HG02759 (cell line): ENCODE results near the gene CARS2.
"Not testable (repeated sequence)": the region's sequence is repeated elsewhere in the genome, so short reads cannot be mapped to it uniquely, and the experiment has no call there.

Experiments used
- ATAC-seq: cut with Tn5 transposase; IDR thresholded peaks from one replicate; pipeline ENCODE4 v1.9.1; 2021; ENCODE audit warnings: mild to moderate bottlenecking, moderate library complexity; ENCODE audit not compliant: unreplicated experiment

CARS2 gene

GRCh38 chr13:110620596-110620995 is 85.3 kb downstream of the CARS2 start:
- ATAC-seq: no peak

GRCh38 chr13:110618780-110619179 is 87.1 kb downstream of the CARS2 start:
- no peak for ATAC-seq

- no peak for ATAC-seq
Observed at GRCh38 chr13:110618167-110618566, 87.7 kb downstream of the CARS2 start.

DNA sequence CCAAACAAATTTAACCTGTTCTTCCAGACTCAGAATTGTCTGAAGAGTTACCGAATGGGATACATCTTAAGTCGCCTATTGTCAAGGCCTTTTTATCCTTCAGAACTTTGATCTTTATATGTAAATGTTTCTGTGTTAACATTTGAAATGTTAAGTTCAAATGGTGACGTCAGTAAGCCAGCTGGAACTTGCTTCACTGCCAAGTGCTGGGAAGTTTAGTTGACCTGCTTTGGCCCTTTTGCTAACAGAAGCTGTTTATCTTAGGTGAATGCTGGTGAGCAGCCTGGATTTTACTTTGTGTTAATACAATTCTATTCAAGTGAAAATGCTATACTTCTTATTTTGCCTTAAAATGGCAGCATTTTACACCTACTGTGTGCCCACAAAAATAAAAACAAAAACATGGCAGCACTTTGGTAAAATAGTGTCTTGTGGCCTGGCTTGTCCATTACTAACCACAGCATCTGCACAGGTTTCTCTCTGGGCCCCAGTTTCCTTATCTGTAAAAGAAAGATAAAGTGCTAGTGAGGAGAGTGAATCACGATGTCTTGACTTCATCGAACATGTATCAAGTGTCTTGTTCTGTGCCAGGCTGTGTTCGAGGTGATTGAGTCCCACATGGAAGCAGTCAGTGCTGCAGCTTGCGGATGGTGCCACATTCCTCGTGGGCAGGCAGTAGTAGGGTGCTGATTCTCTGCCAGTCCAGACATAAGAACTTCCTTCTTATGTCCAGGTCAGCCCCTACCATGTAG is 88.4 kb downstream of the CARS2 start:
- ATAC-seq: no peak

DNA sequence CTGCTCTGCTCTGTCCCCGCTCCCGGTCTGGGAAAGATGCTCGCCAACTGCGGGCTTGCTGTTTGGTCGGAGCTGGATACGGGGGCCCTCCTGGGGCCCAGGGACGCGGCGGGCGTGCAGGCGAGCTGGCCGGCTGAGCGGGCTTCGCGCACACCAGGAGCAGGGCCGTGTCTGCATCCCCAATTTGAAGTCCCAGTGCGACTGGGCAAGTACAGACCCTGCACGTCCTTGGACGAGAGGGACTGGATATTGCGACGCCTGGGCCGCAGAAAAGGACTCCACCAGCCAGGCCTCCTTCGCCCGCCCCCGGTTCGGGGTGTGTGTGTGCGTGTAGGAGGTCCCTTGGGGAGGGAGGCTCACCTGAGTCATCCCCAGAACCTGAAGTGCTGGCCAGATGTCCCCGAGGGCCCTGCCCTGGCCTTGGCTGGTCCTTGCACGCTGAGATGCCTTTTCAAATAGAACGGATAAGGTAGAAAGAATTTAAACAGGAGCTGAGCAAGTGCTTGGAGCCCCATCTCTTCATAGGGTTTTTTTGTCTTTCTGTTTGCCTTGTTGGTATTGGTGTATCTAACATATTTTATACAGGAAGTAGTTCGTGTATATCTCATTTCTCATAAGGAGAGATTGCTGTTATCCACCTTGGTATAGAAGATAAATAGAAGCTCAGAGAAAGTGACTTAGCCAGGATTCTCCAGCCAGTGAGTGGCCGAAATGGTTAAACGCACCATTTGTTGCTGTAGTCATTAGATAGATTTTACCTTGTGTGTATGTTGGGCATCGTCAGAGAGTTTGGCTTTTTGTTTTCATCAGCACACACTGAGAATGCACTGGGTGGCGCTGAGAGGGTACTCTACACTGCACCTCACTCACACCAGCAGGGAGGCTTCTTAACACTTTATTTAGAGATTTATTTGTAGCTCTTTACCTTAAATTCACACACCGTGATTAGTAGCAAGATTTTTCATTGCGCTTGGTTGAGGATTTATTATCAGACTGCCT is 89.5 kb downstream of the CARS2 start:
- peak; percentile 55 for ATAC-seq

DNA sequence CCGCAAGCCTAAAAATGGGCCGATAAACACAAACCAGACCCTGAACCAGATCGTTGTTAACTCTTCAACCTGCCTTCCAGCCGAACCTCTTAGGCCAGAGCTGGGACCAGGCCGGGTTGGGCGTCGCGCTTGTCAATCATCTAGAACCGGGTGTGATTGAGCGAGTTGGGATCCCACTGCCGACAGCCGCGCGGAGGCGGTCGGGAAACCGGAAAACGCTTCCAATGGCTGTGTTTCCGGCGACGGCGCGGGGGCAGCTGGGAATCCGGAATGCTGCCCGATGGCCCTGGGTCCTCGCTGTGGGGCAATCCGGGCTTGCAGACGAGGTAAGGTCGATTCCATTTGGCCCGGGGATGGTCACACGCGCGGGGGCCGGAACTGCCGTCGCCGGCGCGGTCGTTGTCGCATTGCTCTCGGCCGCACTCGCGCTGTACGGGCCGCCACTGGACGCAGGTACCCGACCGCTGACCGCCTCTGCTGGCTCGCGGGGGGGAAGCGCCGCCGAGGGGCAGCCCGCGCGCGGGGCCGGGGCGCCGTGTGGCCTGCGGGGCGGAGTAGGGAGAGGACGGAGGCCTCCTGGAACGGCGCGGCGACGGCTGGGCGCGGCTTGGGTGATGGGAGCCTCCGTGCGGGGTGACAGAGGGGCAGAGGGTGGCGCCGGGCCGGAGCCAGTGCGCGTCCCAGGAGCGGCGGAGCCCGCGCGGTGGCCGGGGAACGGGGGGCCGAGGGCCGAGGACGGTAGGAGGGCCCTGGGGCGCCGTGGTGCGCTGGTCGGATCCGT is 90.4 kb downstream of the CARS2 start, which contains the start of gene NAXD:
Gene NAXD, plus strand, starts transcription at position 224 of the 781 bp plus-strand sequence. Its CDS starts 57 bp downstream, at position 281.
- peak; percentile 83 for ATAC-seq

DNA sequence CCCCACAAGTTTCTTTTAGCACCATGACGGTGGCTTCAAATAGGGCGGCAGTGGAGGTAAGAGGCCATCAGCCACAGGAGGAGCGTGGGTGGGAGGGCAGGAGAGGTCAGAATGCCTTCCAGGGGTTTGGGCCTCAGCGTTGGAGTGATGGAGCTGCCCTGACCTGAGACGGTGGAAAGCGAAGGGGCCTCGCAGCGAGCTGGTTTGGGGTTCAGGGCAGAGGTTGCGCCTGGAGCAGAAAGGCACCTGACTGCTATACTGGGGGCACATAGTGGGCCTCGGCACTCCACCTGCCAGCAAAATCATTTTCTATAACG is 91.0 kb downstream of the CARS2 start:
- no peak for ATAC-seq

DNA sequence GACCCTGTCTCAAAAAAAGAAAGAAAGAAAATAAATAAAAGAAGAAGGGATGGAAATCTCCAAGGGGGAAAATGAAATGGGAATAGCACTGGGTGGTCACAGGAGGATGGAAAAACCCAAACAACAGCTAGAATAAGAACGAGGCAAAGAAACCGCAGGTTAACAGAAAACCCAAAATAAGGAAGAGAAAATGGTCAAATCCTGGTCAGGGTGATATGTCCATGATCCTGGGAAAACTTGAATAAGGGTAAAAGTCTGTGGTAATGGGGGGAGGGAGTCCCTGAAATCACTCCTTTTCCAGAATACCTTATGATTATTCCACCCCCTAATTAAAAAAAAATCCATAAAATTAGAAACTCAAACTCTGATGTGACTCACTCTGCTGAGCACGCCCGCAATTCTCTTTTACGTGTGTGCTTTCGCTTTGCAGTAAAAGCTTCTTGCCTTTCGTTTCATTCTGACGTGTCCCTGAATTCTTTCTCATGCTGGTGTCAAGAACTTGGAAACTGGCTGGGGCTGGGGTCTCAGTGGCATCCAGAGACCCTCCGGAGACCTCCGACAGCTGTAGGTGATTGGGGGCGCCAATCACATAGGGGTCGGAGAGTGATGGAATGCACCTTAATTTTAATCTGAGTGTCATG is 94.8 kb downstream of the CARS2 start:
- no peak for ATAC-seq

DNA sequence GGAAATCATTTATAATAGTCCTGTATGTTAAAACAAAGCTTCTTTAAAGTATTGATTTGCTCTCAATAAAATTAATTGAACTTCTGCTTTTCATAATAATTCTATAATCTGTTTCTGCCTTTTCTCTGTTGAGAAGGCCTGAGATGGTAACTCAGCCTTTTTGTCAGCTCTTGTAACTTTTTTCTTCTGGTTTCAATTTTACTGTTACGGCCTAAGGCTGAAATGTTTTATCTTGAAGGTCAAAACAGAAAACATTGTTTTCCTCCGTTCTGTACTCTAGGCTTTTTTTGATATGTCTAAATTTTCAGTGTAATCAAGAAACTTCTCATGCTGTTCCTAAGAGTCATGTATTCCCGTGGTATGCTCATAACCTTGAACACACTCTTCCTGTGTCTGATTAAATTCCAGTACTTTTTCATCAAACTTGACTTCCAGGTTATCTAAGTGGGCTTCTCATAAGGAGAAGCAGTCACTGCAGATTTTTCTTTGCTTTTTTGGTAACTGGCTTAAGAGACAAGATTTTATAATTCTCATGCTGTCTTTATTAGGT is 98.2 kb downstream of the CARS2 start:
- no peak for ATAC-seq

DNA sequence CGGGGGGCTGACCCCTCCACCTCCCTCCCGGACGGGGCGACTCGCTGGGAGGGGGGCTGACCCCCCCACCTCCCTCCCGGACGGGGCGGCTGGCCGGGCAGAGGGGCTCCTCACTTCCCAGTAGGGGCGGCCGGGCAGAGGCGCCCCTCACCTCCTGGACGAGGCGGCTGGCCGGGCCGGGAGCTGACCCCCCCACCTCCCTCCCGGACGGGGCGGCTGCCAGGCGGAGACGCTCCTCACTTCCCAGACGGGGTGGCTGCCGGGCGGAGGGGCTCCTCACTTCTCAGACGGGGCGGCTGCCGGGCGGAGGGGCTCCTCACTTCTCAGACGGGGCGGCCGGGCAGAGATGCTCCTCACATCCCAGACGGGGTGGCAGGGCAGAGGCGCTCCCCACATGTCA is 99.6 kb downstream of the CARS2 start:
- not testable (repeated sequence) for ATAC-seq

DNA sequence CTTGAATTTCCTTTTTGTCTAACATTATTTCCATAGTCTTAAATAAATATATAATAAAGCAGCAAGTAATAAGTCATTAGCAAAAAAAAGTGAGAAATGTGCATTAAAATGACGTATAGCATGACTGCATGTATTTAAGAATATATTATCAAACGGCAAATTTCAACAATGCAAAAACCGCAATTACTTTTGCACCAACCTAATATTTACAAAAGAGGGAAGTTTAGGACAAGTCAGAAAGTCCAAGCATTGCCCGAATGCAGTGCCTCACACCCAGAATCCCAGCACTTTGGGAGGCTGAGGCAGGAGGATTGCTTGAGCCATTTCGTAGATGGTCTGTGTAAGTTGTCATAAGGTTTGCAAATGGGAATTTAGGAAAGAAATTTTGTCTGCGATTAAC is 100.8 kb downstream of the CARS2 start:
- no peak for ATAC-seq

- ATAC-seq: no peak
Observed at GRCh38 chr13:110600980-110601379, 104.9 kb downstream of the CARS2 start.

GRCh38 chr13:110600261-110600819 is 105.6 kb downstream of the CARS2 start:
- ATAC-seq: no peak

DNA sequence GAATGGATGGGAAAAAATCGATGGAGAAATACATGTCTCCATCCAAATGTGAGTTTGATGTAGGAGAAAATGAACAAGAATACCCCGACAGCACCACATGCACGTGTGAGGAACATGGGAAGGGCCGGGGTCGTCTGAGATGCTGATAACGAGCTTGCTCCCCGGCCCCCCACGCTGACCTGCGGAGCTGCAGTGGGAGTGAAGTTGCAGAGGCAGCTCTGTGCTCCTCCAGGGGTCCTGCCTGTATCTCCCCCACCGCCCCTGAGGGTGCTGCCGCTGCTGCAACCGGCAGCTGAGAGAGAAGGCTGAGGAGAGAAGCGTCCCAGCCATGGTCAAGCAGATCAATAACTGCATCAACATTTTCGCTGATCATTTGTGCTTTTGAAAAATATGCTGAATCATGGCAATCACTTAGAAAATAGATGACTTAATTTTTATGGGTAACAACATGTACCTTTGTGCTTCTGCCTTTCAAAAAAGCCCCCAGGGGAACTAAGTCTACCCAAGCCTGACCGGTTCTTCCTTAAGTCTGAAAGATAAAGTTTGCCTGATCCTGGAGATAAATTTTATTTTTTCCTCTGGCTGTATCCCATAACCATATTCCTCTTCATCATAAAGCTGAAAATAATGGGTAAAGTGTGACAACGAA is 108.8 kb downstream of the CARS2 start:
- no peak for ATAC-seq

DNA sequence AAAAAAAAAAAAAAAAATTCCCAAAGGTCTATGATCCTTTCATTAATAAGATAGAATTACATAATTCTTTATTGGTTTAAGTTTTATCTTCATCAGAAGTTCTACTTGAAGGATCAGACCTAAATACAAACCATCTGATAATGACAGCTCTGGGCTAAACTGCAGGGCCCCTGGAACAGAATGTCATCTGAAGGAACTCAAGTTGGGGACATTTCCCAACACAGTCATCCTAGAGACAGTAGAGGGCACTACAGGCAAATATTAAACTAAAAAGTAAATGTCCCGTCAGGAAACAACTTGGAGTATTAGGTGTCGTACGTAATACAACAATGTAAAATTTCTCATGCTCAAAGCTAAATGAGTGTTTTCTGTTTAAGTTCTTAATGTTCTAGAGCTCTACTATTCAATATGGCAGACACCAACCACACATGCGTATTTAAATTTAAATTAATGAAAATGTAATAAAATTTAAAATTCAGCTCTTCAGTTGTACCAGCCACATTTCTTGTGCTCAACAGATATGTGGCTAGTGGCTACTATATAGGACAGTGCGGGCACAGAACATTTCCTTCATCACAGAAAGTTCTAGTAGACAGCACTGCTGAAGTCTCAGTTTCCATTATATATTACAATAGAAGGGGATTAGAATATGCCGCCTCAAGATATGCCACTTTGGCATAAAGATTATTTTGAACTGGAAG is 112.3 kb downstream of the CARS2 start:
- ATAC-seq: peak; percentile 80

- no peak for ATAC-seq
Observed at GRCh38 chr13:110592665-110593064, 113.3 kb downstream of the CARS2 start.
